ENCODE results near the gene ZBTB7B. TPM values are rescaled to one million over a fixed set of nuclear protein-coding genes. Genes with fewer than 3 reads are reported as not detected.

Gene ZBTB7B
- total RNA-seq, 1 donor from 2014 or later, result 56.6 TPM

GRCh38 chr1:155042789-155043188 is 40.2 kb downstream of the ZBTB7B start:
- POLR2A ChIA-PET, result no interaction called here
- no peak overlapping the region for H3K4me3 Mint-ChIP-seq
- ATAC-seq (ENCODE audit: low read depth) (no peak), DNase-seq (no peak)
- H3K4me1 Mint-ChIP-seq, result peaks cover 4% of the 10 kb centered on the region
- intact Hi-C loops (cut with micrococcal nuclease), result no loop called here
- H3K36me3 Mint-ChIP-seq (ENCODE audit: low read depth), result no peaks in the 10 kb centered on the region
- no peak for TF ChIP-seq CTCF (IDR thresholded peaks at IDR 0.05)
- no peaks in the 10 kb centered on the region for H3K9me3 Mint-ChIP-seq
- H3K27me3 Mint-ChIP-seq, result peaks cover 8% of the 10 kb centered on the region
- H3K27ac Mint-ChIP-seq, result no peak overlapping the region
- CTCF ChIA-PET, result interaction anchor here (0.9 to 9.6 kb wide), 2 partner anchors 18 to 42 kb away, joined by 4 to 101 read pairs; partner anchors contain the start of gene EFNA4

DNA sequence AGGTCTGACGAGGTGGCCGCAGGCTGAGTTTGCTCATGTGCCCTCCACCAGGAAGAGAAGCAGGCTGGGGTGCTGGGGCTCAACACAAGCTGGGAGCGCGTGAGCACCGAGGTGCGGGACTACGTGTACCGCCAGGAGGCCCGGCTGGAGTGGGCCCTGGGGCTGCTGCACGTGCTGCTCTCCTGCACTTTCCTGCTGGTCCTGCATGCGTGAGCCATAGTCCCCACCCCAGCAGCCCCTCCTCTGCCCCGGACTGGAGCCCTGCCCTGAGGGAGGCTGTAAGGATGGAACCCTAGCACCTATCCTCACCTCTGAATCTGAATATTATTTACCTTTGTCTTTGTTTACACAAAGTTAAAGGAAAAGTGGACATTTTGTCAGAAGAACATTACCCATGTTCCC is 40.7 kb downstream of the ZBTB7B start:
- no peak for DNase-seq
- H3K36me3 Mint-ChIP-seq (ENCODE audit: low read depth), result no peaks in the 10 kb centered on the region
- ChIA-PET CTCF (interaction anchor here (1.2 to 9.6 kb wide), 6 partner anchors 11 to 124 kb away, joined by 4 to 101 read pairs (median 12); partner anchors contain the start of gene EFNA4), POLR2A (interaction anchor here (0.6 to 2.3 kb wide), 3 partner anchors 22 to 42 kb away, joined by 3 to 9 read pairs (median 3); no protein-coding TSS in a partner anchor)
- TF ChIP-seq CTCF (IDR thresholded peaks at IDR 0.05), result no peak
- H3K4me1 Mint-ChIP-seq, result peaks cover 4% of the 10 kb centered on the region
- no peak for ATAC-seq (ENCODE audit: low read depth)
- intact Hi-C loops (cut with micrococcal nuclease), result no loop called here
- H3K9me3 Mint-ChIP-seq, result no peaks in the 10 kb centered on the region
- H3K27ac Mint-ChIP-seq, result no peak overlapping the region
- H3K4me3 Mint-ChIP-seq, result no peak overlapping the region
- H3K27me3 Mint-ChIP-seq, result peaks cover 5% of the 10 kb centered on the region

DNA sequence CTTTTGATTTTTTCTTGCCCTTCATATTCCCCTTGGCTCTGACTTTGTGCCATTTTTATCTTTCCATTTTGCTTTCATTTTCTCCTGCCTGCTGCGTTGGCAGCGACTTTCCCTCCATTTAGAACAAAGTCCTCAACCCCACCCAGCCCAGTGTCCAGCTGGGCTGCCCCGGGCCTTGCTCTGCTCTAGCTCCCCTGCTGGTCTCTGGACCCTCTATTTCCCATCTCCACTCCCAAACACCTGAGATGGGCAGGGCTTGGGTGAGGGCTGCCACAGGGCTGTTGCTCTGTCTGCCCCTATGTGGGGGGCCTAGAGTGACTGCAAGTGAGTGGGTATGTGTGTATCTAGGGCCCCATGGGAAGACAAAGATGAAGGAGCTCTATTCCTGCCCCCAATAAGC is 41.2 kb downstream of the ZBTB7B start:
- H3K4me1 Mint-ChIP-seq, result peaks cover 4% of the 10 kb centered on the region
- CTCF ChIA-PET, result interaction anchor here (0.7 to 9.6 kb wide), 11 partner anchors 10 to 124 kb away, joined by 3 to 101 read pairs (median 7); partner anchors contain the start of gene EFNA4
- ATAC-seq (ENCODE audit: low read depth) (no peak), DNase-seq (no peak)
- no peaks in the 10 kb centered on the region for H3K36me3 Mint-ChIP-seq (ENCODE audit: low read depth)
- H3K27ac Mint-ChIP-seq, result no peak overlapping the region
- no peak for TF ChIP-seq CTCF (IDR thresholded peaks at IDR 0.05)
- no peak overlapping the region for H3K4me3 Mint-ChIP-seq
- POLR2A ChIA-PET, result interaction anchor here (0.6 to 2.3 kb wide), 5 partner anchors 18 to 41 kb away, joined by 3 to 9 read pairs (median 4); partner anchors contain the start of gene EFNA4
- intact Hi-C loops (cut with micrococcal nuclease), result no loop called here
- no peaks in the 10 kb centered on the region for H3K9me3 Mint-ChIP-seq
- peaks cover 2% of the 10 kb centered on the region for H3K27me3 Mint-ChIP-seq

DNA sequence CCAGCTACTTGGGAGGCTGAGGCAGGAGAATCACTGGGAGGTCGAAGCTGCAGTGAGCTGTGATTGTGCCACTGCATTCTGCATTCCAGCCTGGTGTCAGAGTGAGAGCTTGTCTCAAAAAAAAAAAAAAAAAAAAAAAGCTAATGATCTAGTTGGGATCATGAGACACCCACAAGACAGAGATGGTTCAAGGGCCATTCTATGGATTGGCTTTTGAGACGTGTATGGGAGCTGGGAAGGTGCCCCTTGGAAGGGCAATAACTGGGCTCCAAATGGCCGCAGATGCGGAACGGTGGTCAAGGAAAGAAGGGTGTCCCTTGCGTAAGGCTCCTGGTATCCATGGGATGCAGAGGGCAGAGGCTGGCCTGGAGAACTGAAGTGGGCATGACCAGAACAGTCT is 41.8 kb downstream of the ZBTB7B start:
- CTCF ChIA-PET, result interaction anchor here (0.7 to 9.6 kb wide), 13 partner anchors 10 to 485 kb away, joined by 3 to 101 read pairs (median 6); partner anchors contain the start of gene EFNA4
- intact Hi-C loops (cut with micrococcal nuclease), result no loop called here
- H3K4me3 Mint-ChIP-seq, result no peak overlapping the region

More for the DNA sequence above, 41.8 kb downstream of the ZBTB7B start:
- ATAC-seq (ENCODE audit: low read depth), result no peak
- DNase-seq, result no peak
- no peak overlapping the region for H3K27ac Mint-ChIP-seq
- H3K9me3 Mint-ChIP-seq, result no peaks in the 10 kb centered on the region
- no peaks in the 10 kb centered on the region for H3K36me3 Mint-ChIP-seq (ENCODE audit: low read depth)
- POLR2A ChIA-PET, result interaction anchor here (1.2 to 2.3 kb wide), 4 partner anchors 17 to 41 kb away, joined by 3 to 9 read pairs (median 6); partner anchors contain the start of gene EFNA4
- H3K4me1 Mint-ChIP-seq, result peaks cover 4% of the 10 kb centered on the region
- no peak for TF ChIP-seq CTCF (IDR thresholded peaks at IDR 0.05)
- H3K27me3 Mint-ChIP-seq, result no peaks in the 10 kb centered on the region

All from activated B cell treated with CpG ODN at 0.5 μM for 24 hours (primary cell).